Measurements from ENCODE around the gene EXTL2.
"Not testable (repeated sequence)": the region's sequence is repeated elsewhere in the genome, so short reads cannot be mapped to it uniquely, and the experiment has no call there.

The EXTL2 gene

GRCh38 chr1:100852976-100853375, 41.7 kb downstream of the EXTL2 start:
- DNase-seq: no peak

GRCh38 chr1:100851726-100852125, 42.9 kb downstream of the EXTL2 start:
- DNase-seq: no peak

GRCh38 chr1:100847361-100848082, 47.1 kb downstream of the EXTL2 start:
- no peak for DNase-seq

- not testable (repeated sequence) for DNase-seq
Observed at GRCh38 chr1:100843160-100843559, 51.5 kb downstream of the EXTL2 start.

- DNase-seq: no peak
Observed at GRCh38 chr1:100835866-100836842, 58.5 kb downstream of the EXTL2 start.

- DNase-seq: no peak
Observed at GRCh38 chr1:100834777-100835660, 59.6 kb downstream of the EXTL2 start.

- no peak for DNase-seq
Observed at GRCh38 chr1:100832694-100833428, 61.8 kb downstream of the EXTL2 start.

- DNase-seq: not testable (repeated sequence)
Observed at GRCh38 chr1:100825666-100826065, 69.0 kb downstream of the EXTL2 start.
